HG03280 (cell line): ENCODE results near the gene RAPGEF4.
"Not testable (repeated sequence)": the region's sequence is repeated elsewhere in the genome, so short reads cannot be mapped to it uniquely, and the experiment has no call there.

Experiments
- ATAC-seq: cut with Tn5 transposase; IDR thresholded peaks from one replicate; pipeline ENCODE4 v1.9.1; 2021; ENCODE audit warnings: mild to moderate bottlenecking, moderate library complexity; ENCODE audit not compliant: unreplicated experiment

Gene RAPGEF4

DNA sequence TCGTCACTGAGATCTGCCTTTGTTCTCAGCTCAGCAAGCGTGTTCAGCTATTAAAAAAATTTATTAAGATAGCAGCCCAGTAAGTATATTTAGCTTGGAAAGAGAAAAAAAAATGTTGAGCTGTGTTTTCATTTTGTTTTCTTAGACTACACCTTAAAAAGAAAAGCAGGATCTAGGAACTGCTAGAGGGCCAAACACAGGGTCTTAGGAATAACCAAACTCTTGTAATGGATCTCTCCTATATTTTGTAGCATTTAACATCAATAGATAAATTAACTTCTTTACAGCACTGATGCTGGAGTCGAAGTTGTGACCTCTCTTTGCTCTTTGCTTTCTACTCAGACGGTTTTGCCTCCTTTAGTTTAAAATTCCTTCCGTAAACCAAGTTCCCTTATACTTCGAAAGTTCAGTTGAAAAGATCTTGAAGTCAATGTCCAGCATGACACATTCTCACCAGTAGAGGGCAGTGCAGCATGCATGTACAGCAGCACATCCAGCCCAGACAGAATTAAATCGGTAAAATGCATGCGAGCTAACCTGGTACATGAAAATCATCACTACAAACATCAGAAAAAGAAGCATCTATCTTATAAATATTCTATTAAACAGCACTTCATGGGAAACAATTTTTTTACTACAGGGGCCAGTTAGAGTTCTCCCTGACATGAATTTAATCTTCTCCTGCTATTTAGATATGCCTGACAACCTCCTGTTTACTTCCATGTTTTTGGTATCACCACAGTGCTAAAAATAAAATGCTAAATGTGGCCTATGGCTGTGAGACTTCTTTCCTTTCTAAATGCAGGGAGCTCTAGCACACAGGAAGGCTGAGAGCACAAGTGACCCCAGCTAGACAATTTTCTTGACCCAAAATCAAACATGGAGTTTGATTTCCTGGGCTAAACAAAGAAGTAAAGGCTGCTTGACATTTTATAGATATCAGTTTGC is 291.8 kb downstream of the RAPGEF4 start:
- ATAC-seq, result peak; percentile 54

DNA sequence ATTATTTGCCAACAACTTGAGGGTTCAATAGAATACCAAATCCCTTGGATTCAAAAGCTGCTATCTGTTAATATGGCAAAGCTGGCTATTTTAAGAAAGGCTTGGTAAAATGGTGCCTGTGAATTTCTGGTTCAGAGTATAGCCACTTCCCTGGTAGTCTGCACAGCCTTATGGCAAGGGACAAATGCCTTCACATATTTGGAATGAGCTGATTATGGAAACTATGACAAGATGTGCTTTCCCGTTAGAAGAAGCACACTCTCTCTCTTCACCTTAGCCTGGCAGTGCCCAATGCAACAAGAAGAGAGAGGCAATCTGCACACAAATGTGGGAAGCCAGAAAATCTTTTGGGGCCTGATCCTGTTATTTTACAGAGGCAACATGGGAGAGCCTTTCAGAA is 292.5 kb downstream of the RAPGEF4 start:
- ATAC-seq, result no peak

DNA sequence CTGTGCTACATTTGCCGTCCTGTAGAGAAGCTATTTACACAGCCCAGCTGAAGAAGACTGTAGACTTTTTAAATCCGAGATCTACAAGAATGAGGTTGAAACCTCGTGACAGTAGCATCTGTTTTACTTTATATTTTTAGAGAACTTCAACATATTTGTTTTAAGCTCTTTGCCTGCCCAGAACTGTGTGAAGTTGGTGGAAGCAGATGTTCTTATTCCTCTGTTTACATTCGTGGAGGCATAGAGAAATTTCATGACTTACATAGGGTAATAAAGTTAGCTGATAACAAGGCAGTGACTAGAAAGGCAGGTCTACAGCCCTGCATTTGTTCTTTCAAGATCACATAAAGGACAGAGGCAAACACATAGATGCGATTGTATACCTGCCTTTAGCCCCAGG is 293.0 kb downstream of the RAPGEF4 start:
- ATAC-seq, result no peak

DNA sequence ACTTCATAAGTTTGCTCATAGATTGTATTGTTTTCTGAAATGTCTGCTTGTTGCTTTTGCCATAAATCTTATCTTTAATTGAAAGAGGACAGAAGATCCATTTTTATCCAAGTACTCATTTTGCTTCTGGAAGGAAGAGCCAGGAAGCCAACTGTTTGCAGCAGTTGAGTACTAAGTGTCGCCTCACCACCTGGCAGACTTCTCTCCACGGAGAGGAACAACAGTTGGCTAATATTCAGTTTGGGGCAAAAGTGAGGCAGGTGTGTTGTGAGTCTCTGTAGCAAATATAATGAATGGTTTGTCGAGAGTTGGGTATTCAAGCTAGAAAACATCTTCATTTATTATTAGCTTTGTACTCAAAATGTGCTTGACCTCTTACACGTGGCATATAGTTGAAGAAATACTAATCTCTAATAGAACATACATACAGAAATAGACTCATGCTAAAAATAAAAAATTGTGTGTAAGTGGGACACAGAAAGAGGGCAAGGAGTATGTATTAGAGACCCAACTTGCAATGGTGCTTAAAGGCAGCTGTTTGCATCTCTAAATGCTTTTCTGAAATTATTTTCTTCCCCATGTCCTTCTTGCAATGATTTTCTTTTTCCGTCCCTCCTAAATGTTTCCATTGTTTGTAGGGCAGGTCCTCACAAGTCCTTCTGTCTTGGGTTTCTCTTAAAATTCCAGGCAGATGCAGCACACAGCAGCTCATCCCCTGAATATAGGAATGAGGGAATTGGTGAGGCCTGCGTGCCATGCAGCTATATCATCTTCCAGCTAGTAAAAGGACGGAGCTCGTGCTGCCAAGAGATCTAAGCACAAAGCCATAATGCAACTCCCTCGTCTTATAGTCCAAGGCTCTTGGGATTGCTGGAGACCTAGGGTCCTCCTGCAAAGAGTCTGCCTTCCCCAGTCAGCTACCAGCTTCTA is 295.2 kb downstream of the RAPGEF4 start:
- ATAC-seq, result no peak

DNA sequence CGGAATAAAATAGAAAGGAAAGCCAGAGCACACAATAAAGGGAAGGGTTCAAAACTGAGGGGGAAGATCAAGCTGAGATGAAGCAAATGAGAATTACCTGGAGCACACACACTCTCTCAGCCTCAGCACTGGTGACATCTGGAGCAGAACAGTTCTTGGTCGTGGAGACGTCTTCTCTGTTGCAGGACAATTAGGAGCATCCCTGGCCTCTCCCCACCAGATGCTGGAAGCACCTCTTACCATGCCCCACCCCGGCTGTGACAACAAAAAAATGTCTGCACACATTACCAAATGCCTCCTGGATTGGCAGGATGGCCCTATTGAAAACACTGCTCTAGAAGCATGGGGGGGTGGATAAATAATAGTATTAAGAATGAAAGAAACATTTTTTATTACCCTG is 296.4 kb downstream of the RAPGEF4 start:
- no peak for ATAC-seq

DNA sequence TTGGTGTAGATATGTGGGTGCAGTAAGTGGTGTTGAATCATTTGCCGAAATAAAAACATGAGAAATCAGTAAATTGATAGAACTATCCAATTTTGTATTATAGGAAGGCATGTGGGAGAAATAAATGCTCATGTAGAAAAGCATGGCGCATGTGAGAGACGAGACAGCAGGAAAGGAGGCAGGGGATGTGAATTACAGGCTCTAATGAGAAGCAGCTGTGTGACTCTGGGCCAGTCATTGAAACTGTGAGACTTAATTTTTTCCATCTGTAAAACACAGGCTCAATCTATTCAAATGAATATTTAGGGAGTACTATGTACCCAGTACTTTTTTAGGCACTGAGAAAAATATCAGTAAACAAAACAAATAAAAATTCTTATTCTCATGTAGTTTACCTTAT is 297.4 kb downstream of the RAPGEF4 start:
- no peak for ATAC-seq

DNA sequence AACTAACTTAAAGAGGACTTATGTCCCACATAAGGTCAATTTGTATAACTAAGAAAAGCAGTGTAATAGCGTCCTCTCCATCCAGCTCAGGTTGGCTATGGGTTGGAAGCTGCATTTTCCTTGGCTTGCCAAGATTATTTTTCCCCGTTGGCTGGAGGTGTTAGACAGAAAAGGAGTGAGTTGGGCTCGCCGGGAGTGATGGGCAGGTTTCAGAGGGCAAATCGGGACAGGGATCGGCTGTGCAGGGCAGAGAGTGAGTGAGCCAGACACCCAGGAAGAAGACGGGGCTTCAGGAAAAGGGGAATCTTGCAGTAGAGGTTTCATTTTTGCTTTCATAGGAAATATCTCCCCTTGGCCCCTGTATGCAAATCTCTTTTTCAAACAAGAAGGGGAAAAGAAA is 298.5 kb downstream of the RAPGEF4 start:
- ATAC-seq, result no peak

DNA sequence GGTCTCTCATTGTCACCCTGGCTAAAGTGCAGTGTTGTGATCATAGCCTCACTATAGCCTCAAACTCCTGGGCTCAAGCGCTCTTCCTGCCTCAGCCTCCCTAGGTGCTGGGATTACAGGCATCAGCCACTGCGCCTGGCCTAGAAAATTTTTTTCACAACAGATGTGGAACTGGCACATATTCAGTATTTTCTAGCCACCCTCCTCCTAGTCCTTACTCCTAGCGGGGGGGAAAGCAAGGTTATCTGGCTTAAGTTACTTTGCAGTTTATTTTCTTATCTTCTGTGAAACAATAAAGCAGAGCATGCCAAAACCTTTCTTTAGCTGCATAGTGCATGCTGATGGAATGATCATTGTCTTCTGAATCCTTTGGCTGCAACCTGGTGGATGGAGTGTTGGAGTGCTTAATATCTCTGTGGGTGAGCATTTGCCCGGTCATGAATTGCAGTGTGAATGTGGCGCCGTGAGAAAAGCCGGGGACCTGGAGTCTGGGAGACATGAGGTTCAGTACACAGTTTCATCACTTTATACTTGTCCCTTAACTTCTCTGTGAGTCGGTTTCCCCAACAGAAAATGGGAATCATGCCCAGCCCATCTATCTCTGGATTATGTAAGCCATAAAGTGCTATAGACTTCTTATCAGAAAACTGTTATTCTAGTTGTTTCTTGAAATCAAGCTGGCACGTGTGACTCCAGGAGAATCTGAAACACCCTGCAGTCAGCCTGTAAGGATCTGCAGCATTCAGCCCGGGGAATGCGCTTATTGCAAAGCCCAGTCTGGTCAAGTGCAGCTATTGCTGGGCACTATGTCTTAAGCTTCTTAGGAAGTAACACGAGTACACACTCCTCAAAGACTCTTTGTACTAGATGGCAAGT is 301.8 kb downstream of the RAPGEF4 start:
- ATAC-seq, result no peak

DNA sequence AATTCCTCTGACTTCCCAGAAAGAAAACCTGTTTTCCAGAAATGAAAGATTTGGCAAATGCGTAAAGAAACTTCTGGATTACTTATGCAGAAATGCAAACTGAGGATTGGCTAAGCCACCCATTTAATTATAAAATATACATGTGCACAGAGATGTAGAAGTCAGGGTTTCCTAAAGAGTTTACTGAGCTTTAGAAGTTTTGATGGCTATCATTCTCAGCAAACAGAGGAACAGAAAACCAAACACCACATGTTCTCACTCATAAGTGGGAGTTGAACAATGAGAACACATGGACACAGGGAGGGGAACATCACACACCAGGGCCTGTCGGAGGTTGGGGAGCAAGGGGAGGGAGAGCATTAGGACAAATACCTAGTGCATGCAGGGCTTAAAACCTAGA is 302.6 kb downstream of the RAPGEF4 start:
- ATAC-seq, result not testable (repeated sequence)

DNA sequence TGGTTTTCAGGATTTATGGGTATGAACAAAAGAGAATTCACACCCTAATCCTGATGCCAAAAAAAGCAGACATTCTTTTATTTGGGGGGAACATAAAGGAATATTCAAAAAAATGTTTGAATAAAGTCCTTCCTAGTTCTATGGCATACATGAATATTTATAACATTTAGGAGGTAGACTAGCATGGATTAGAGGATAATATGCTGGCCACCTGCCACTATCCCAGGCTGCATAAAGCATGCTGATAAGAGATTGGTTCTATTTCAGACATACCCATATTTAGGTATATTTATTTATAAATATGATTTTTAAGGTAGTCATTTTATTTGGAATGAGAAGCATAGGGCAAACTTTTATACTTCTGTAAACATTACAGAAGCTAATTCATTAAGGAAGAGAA is 305.1 kb downstream of the RAPGEF4 start:
- no peak for ATAC-seq

DNA sequence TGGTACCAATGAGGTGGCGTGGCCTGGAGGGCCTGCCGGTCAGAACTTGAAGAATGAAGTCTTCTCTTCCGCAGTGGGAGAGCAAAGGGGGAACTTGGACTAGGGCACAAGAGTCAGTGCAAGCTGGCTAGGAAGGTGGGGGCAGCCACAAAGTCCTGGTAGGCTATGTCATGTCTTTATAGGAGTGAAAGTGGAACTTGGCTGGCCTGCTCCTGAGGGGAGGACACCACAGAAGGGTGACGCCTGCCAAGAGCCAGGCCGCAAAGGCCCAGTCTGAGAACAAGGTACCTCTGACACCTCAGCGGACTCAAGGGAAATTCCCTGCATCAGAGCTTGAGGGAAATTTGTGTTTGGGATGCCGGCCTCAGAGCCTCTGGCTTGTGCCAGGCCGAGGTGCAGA is 307.8 kb downstream of the RAPGEF4 start:
- no peak for ATAC-seq

DNA sequence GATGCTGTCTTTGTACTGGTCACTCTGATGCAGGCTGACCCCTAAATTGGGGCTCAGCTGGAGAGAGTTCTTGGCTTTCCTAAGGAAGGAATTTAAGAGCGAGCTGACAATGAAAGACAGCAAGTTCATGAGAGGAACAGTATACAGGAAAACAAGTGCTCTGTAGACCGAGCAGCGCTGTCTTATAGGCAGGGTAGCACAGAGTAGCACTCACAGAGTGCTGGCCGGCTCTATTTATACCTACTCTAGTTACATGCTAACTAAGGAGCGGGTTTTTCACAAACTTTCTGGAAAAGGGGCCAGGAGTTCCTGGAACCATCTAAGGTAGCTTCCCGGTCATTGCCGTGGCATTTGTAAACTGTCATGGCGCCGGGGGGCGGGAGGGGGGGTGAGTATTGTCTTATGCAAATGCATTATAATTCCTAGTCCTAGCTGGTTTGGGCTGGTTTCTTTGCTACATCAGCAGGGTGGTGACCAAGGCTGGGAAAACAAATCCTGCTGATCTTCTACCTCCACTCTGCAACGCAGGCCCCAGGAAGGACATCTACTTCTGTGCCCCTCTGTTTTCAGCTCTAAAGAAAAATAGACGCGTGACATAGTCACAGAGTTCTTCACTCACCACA is 308.4 kb downstream of the RAPGEF4 start:
- no peak for ATAC-seq

DNA sequence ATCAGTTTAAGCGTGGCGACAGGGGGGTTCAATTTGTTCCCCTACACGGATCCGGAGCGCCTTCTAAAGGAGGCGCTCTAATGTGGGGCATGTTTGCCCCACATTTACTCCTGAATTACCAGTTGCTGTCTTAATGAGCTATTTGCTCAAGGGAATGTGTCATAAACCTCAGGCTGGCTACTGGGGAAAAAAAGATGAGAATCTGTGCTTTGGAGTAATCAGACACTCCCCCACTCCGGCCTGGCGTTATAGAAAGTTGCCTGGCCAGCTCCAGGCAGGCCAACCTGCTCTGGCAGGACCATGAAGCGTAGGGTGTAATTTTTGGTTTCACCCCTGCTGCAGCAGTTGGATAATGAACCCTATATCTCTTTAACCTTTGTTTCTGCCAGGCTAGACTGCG is 309.0 kb downstream of the RAPGEF4 start:
- ATAC-seq, result no peak

DNA sequence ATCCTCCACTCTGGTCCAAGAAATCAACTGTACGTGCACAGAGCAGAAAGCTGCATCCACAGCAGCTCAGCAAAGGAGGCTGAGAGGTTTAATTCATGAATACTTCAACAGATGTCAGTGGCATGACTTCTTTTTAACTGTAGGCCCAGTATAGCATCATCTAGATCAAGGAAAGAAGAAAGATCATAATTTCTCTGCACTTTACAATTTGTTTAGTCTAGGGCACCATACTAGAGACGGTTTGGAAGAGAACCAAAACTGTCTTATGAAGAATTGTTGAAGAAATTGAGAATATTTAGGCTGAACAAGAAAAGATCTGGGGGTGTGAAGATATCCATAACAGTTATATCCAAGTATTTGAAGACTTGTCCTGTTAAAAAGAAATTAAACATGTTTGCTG is 309.5 kb downstream of the RAPGEF4 start:
- no peak for ATAC-seq

DNA sequence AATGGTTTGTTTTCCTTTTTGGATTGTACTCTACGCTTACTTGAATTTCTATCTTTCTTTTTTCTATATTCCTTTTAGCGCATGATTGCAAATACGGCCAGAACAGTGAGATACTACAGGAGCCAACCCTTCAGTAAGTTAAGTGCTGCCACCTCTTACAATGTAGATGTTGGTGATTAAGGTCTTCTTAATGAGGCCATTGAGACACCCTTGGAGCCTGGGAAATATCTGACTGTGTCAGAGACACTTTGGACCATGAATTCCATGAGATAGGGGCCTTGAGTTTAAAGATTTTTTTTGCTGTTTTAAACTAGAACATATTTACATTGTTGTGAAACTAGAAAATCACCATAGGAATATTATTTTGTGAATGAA is 312.9 kb downstream of the RAPGEF4 start:
- no peak for ATAC-seq

DNA sequence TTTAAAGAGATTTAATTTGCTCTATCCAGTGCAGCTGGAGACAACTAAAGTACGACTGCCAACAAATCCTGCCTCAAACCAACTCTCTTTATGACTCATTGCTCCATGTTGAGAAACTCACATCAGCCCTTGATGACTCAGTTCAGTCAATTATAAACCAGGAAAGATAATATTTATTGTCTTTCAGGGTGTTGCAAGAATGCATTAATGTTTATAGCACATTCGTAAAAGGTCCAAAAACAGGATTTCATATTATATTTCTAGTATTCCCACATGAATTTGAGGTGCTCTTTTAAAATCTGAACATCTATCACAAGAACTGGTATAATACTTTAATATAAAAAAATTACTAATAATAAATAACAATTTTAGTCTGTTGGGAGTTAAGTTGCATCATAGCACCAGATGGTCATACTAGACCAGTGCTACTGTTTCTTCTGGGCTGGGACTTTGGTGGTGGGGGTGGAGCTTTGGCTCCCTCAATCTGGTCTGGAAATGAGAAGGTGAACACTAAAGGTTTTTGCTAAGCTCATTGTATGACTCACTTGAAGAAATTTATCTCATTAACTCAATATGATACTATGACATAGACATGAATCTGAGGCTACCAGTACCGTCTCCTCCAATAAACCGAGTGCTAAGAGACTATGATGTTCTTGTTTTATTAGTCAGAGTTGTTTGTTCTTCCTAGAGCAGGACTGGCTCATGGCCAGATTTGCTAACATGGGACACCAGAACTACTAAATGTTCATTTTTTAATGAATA is 313.4 kb downstream of the RAPGEF4 start:
- ATAC-seq, result peak; percentile 56

DNA sequence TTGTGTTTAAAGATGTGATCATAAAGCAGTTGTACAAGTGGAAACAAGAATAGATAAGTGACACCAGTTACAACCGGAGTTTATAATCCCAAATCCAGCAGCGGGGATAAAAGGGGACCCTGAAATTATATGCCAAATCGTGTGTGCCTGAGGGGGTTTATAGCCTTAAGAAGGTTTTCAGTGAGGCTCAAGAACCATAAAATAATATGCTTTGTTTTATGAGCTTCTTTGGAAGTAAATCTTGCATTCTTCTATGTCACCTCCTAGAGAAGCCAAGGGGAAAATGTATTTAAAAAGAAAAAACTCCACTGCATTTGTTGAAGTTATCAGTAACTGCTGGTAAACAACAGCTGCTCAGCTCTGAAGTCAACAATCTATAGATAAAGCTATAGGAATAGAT is 314.2 kb downstream of the RAPGEF4 start:
- no peak for ATAC-seq

DNA sequence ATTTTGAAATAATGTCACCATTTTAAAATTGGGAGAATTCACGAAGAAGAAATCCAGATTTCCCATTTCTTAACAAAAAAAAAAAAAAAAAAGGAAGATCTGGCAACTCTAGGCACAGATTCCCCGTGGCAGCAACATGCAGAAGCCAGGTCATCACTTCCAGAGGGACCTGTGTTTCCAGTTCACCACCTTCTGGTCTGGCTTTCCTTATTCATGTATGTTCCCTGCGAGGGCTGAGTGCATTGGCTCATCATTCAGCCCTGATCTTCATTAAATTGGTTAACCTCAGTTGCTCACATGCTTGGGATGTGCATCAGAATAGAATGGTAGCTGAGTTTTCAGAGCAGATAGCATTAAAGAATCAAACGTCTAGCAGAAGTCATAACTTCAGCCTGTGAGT is 315.0 kb downstream of the RAPGEF4 start:
- ATAC-seq, result no peak

DNA sequence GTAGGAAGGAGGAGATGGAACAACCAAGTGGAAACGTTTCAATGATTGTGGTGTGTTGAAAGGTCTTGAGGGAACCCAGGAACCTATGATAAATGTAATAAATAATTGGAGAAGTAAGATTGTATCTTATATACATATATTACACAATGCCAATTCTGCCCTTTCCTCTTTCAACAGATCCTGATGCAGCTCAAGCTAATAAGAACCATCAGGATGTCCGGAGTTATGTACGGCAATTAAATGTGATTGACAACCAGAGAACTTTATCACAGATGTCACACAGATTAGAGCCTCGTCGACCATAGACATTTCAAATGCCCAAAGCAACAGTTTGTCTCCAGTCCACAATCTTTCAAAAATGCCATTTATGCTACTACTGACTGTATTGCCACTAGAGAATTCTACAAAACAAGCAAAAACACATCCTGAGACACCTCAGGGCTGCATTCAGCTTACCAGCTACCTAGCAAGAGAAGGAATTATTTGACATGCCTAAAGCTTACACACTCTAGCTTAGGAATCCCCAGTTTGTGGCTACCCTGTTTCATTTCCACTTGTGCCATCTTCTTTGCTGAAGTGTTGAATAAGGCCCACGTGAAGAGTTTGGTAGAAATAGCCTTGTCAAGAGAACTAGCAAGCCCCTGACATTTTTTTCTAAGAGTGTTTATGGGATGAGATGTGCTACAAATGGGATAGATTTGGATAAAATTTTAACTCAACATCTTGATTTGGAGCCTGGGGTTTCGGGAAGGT is 316.0 kb downstream of the RAPGEF4 start:
- no peak for ATAC-seq
